ENCODE results near the gene PCNX4.

PCNX4 gene

GRCh38 chr14:60085085-60085484, 6.6 kb upstream of the PCNX4 start:
- TF ChIP-seq, protein P1, sequence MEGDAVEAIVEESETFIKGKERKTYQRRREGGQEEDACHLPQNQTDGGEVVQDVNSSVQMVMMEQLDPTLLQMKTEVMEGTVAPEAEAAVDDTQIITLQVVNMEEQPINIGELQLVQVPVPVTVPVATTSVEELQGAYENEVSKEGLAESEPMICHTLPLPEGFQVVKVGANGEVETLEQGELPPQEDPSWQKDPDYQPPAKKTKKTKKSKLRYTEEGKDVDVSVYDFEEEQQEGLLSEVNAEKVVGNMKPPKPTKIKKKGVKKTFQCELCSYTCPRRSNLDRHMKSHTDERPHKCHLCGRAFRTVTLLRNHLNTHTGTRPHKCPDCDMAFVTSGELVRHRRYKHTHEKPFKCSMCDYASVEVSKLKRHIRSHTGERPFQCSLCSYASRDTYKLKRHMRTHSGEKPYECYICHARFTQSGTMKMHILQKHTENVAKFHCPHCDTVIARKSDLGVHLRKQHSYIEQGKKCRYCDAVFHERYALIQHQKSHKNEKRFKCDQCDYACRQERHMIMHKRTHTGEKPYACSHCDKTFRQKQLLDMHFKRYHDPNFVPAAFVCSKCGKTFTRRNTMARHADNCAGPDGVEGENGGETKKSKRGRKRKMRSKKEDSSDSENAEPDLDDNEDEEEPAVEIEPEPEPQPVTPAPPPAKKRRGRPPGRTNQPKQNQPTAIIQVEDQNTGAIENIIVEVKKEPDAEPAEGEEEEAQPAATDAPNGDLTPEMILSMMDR (IDR thresholded peaks at IDR 0.05): no peak

- TF ChIP-seq, protein P1 (IDR thresholded peaks at IDR 0.05): no peak
These were observed 6.0 kb upstream of the PCNX4 start for GRCh38 chr14:60085693-60086092.

DNA sequence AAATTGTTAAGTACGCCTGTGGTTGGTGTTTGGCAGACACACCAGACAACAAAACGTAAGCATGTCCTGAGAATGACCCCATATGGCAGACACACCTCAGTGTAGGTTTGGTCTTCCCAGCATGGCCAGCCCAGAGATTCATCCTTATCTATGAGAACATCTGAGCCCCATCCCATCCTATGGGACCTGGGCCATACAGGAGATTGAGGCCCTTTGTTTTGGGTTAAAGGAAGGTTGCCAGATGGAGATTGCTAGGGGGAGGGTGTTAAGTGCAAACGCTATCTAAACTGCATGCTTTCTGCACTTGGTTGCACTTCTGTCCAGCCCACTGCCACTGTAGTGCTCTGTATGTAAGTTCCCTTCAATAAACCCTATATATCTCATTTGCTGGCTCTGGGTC, 4.1 kb upstream of the PCNX4 start:
- TF ChIP-seq, protein P1 (IDR thresholded peaks at IDR 0.05): no peak

GRCh38 chr14:60089221-60089620, 2.5 kb upstream of the PCNX4 start:
- TF ChIP-seq, protein P1 (IDR thresholded peaks at IDR 0.05): no peak

- TF ChIP-seq, protein P1 (IDR thresholded peaks at IDR 0.05): no peak
These were observed 731 bp upstream of the PCNX4 start for GRCh38 chr14:60090864-60091519.

GRCh38 chr14:60092526-60092920, 800 bp downstream of the PCNX4 start:
- TF ChIP-seq, protein P1 (IDR thresholded peaks at IDR 0.05): no peak

- TF ChIP-seq, protein P1 (IDR thresholded peaks at IDR 0.05): no peak
These were observed 1.4 kb downstream of the PCNX4 start for GRCh38 chr14:60093080-60093479.

DNA sequence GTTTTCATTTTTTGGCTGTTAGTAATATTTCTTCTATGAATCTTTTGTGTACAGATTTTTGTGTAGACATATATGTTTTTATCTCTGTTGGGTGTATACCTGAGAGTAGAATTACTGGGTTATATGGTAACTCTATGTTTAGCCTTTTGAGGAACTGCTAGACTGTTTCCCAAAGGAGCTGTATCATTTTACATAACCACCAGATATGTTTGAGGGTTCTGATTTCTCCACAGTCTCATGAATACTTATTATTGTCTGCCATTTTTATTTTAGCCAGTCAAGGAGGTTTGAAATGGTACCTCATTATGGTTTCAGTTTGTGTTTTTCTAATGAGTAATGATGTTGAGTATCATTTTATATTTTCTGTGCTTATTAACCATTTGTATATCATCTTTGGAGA, 1.9 kb downstream of the PCNX4 start:
- TF ChIP-seq, protein P1 (IDR thresholded peaks at IDR 0.05): no peak
